Inferior parietal cortex (tissue), 1 donor: Measurements from ENCODE around the gene ZNF44.
"Not testable (repeated sequence)": the region's sequence is repeated elsewhere in the genome, so short reads cannot be mapped to it uniquely, and the experiment has no call there.

ENCODE experiments used
- DNase-seq: peaks from one replicate; pipeline ENCODE4 v3.0.0-alpha.2; 2016; ENCODE audit errors: extremely low spot score

The ZNF44 gene

DNA sequence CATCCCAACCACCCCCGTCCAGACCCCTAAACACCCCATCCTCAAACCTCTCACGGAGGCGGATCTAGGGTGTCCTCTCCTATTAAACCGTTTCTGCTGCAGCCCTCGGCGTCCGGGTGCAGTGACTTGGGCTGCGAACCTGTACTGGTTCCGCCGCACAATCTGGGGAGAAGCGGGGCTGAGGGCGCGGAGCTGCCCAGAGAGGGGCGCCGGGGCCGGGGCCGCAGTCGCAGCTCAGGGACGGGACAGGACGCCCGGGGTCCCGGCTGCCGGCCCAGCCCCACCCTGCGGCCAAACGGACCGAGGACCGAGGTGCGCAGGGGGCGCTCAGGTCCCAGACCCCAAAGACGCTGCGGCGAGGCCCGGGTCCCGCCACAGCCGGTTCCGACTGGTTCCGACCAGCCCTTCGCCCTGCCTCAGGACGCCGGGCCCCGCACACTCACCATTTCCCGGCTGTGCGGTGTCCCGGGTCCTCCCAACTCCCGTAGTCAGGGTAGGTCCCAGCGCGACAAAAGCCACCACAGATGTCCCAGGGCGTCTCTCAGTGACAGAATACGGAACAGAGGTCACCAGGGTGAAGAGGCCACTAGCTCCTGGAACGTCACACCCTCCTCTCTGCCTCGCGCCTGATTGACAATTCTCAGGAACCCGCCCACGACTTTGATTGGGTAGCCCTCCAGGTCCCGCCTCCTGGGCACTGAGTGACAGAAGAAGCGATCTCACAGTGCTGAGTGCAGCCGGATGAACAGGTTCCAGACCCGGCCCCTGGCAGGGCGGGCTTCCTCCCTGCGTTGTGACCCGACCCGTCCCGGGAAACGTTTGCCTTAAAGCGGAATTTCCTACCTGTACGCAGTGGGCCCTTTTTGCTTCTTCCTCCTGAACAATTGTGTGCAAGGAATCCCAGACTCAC lies at the start of gene ZNF44:
Gene ZNF44, minus strand, starts transcription at position 635 of the 910 bp plus-strand sequence. Its CDS starts 189 bp downstream, at position 446.
- DNase-seq = peak; percentile 97

DNA sequence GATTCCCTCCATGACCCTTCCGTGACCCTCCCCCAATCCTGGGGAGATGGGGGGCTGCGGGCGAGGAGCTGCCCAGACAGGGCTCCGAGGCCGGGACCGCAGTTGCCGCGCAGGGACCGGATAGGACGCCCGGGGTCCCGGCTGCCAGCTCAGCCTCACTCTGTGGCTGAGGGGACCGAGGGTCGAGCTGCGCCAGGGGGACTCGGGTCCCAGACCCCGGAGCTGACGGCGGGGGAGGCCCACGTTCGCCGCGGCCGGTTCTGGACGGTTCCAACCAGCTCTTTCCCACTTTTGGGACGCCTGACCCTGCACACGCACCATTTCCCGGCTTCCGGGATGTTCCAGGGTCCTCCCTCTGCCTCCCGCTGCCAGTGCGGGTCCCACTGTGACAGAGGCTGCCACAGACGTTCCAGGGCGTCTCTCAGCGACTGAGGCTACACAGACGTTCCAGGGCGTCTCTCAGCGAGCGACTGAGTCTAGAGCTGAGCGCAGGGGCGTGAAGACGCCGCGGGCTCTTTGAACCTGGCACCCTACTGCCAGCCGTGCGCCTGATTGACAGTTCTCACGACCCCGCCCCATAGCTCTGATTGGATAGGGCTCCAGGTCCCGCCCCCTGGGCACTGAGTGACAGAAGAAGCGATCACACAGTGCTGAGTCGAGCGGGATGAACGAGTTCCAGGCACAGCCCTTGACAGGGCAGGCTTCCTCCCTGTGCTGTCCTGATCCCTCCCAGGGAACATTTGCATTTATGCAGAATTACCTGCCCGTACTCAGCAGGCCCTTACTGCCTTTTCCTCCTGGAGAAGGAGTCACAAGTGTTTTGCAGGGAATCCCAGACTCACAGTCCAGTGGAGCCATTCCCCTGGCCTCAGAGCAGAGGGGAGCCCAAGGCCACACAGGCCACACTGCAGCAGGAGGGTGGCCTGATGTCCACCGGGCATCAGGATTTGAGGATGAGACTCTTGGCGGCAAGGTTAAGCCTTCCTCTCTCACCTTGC lies 38.8 kb upstream of the ZNF44 start, which contains the start of gene ZNF563:
Gene ZNF563, minus strand, starts transcription at position 472 of the 998 bp plus-strand sequence. Its CDS starts 151 bp downstream, at position 321.
- DNase-seq = peak; percentile 96

DNA sequence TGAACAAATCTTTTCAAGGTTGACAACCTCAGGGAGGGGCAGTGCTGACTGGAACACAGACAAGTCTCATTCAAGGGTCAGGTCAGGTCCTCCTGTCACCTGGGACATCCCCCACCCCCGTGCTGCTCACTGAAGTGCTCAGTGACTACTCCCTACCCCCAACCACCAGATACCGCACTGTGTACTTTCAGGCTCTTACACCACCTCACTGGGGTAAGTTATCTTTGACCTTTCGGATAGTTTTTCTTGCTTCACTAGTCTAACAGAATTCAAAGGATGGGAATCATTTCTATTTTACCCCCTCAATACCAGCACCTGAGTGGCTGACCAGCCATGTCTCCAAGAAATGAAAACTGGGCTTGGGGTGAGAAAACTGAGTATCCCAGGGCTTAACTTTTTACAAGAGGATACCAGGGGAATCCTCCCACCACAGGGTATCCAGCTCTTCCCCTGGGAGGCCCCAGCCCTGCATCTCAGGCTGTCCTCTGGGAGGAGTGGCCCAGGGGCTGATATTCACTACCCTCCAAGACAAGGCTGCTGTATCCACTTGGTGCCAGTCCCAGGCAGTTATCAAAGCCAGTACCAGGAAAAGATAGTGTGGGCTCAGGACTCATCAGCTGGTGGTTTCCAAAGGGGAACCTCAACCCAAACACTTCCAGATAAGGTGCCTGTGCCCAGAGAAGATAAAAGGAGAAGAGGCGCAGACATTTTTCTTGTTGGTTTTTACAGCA lies 36.7 kb upstream of the ZNF44 start:
- DNase-seq = no peak

DNA sequence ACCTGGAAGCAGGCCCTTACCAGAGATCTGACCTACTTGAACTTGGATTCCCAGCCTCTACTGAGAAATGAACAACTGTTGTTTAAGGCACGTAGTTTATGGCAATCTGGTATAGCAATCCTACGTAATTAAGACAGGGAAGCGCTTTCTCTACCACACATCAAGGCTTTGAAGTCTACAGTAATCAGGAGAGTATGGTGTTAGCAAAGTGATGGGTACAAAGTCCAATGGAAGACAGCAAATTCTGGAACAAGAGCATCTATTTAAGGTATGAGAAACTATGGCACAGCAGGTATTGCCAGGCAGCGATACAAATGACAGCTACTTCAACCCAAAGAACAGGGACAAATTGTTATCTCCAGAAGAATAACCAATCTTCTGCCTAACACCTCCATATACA lies 35.7 kb upstream of the ZNF44 start:
- no peak for DNase-seq

DNA sequence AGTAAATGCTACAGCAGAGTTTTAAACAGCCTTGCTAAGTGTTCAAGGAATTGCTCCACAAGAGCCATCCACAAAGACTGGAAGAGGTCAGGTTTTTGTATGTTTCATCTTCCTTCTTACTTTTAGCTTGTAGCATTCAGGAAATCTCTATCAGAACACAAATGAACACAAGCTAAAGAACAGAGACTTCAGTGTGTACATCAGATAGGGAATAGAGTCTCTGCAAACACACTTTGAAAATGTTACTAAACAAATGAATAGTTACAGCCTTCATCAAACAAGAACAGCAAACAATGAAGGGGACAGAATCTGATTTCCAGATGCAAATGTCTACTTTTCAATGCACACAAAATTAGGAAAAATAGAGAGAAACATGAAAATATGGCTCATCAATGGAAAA lies 31.0 kb upstream of the ZNF44 start:
- no peak for DNase-seq

DNA sequence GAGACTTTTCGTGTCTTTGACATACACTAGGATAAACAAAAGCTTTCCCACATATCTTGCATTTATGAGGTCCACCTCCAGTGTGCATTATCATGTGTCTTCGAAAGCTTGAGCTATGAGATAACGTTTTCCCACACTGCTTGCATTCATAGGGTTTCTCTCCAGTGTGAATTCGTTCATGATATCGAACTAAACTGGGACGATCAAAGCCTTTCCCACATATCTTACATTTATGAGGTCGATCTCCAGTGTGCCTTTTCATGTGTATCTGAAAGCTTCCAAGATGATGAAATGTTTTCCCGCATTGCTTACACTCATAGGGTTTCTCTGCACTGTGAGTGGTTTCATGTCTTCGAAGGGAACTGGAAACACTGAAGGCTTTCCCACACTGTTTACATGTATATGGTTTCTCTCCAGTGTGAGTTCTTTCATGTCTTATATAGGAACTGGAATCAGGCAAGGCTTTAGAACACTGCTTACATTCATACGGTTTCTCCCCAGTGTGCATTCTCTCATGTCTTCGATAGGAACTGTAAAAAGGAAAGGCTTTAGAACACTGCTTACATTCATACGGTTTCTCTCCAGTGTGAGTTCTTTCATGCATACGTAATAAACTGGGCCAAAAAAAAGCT lies 24.2 kb upstream of the ZNF44 start:
- DNase-seq = no peak

DNA sequence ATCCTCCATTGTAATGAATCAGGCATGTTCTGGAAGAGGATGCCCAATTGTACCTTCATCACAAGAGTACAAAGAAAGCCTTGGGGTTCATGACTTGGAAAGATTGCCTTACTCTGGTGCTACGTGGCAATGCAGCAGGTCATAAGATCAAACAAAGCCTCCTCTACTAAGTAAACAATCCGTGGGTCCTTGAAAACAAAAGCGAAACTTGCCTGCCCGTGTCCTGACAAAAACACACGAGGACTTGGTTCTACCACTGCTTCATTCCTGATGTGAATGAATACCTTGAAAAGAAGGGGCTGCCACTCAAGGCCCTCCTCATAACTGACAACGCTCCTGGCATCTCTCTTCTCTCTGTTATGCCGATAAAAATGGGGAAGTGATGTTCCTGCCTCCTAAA lies 19.9 kb upstream of the ZNF44 start:
- DNase-seq = no peak

DNA sequence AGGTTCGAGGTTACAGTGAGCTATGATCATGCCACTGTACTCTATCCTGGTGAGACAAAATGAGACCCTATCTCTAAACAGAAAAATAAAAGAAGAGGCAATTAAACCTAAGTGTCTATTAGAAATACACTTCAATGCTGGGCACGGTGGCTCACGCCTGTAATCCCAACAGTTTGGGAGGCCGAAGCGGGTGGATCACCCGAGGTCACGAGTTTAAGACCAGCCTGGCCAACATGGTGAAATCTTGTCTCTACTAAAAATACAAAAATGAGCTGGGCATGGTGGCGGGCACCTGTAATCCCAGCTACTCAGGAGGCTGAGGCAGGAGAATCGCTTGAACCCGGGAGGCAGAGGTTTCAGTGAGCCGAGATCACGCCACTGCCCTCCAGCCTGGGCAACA lies 14.2 kb upstream of the ZNF44 start:
- DNase-seq = not testable (repeated sequence)

DNA sequence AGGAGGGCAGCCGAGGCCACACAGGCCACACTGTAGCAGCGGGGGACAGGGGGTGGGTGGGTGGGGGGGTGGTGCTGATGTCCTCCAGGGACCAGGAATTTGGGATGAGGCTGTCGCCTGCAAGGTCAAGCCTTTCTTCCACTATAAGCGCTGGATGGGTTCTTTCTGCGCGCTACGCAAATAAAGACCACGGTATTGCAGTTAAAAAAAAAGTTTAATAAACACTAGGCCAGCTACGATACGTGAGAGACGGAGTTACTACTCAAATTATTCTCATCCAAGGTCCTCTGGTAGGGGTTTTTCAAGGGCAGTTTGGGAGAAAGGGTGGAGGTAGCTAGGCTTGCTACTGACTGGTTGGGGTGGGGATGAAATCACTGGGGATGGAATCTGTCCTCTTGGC lies 508 bp upstream of the ZNF44 start:
- DNase-seq = no peak

DNA sequence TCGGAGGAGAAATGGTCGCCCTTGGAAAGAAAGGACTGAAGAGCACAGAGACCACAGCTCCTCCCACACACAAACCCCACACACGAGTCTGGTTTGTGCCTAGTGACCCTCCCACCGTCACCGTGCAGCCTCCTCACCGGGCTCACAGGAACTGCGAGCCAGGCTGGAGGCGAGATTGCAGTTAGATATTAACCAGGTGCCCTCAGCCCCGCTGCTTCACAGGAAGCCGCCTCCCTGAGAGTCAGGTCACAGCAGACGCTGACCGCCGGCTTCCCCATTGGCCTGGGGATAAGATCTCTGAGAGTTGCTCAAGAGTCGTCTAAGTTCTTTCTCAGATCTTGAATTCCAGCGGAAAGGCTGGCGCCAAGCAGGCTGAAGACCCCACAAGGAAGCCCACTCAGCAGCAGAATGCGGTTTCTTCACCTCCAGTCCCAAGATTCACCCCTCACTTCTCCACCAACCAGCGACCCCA lies 870 bp downstream of the ZNF44 start:
- peak; percentile 27 for DNase-seq

DNA sequence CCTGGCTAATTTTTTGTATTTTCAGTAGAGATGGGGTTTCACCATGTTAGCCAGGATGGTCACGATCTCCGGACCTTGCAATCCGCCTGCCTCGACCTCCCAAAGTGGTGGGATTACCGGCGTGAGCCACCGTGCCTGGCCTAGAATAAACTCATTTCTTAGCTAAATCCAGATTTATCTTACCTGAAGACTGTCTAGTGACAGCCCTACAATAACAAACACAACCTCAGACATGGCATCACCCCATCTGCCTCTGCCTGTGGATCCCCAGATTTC lies 5.0 kb downstream of the ZNF44 start:
- DNase-seq = no peak

DNA sequence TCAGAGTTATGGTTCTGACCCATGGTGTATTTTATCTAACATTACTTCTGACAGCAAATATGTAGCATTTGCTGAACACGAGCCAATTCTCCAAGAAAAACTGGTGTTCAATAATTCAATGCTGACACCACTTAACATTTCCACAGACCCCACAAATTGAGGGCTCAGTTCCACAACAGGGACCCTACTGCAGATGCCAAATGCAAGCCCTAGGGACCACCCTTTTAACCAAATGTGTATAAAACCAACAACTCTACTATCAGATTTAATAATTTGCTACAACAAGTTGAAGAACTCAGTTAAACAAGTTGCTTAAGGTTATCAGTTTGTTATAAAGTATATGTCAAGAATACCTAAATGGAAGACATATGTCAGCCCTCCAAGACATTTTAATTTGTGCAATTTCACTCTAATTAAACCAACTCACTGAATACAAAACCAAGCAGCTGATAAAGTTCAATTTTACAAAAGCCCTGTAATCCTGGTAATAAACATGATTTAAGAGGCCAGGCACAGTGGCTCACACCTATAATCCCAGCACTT lies 6.7 kb downstream of the ZNF44 start:
- DNase-seq = no peak

DNA sequence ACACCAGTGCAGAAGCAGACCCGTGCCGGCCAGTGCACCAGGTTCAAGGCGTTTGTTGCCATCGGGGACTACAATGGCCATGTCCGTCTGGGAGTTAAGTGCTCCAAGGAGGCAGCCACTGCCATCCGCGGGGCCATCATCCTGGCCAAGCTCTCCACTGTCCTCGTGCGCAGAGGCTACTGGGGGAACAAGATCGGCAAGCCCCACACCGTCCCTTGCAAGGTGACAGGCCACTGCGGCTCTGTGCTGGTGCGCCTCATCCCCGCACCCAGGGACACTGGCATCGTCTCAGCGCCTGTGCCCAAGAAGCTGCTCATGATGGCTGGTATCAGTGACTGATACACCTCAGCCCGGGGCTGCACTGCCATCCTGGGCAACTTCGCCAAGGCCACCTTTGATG lies 10.1 kb downstream of the ZNF44 start:
- DNase-seq = no peak

DNA sequence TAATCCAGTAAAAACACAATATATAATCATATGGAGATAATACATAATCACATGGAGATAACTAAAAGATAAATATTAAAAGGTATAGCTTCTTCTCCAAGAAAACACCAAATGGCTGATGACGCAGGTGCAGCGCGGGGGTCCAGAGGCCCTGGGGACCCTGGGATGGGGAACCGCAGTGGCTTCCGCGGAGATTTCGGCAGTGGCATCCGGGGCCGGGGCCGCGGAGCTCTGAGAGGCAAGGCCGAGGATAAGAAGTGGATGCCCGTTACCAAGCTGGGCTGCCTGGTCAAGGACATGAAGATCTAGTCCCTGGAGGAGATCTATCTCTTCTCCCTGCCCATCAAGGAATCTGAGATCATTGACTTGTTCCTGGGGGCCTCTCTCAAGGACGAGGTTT lies 10.5 kb downstream of the ZNF44 start:
- no peak for DNase-seq

DNA sequence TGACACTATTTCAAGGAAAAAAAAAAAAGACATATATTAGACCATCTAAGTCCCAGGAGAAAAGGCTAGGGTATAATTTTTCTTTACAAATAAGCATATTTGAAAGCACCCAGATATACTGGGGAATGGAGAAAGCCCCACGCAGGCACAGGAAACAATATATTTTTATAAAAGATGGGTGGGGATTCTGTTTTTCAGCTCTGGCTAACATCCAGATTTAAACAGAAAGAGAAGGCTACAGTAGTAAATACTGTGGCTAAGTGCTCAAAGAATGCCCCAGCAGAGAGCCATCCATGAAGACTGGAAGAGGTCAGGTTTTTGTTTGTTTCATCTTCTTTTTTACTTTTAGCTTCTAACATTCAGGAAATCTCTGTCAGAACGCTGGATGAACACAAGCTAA lies 16.0 kb downstream of the ZNF44 start:
- no peak for DNase-seq

DNA sequence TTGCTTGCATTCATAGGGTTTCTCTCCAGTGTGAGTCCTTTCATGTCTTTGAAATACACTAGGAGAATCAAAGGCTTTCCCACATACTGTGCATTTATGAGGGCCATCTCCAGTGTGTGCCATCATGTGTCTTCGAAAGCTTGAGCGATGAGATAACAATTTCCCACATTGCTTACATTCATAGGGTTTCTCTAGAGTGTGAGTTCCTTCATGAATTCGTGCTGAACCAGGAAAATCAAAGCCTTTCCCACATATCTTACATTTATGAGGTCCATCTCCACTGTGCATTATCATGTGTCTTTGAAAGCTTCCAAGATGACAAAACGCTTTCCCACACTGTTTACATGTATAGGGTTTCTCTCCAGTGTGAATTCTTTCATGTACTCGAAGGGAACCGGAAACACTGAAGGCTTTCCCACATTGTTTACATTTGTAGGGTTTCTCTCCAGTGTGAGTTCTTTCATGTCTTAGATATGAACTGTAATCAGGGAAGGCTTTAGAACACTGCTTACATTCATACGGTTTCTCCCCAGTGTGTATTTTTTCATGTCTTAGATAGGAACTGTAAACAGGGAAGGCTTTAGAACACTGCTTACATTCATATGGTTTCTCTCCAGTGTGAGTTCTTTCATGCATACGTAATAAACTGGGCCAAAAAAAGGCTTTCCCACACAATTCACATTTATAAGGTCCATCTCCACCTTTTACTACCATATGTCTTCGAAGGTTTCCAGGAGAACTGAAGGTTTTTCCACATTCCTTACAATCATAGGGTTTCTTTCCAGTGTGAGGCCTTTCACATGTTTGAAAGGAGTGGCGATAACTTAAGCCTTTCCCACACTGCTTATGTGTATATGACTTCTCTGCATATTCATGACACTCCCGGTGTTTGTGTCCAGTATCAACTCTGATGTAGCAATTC lies 21.4 kb downstream of the ZNF44 start:
- no peak for DNase-seq

DNA sequence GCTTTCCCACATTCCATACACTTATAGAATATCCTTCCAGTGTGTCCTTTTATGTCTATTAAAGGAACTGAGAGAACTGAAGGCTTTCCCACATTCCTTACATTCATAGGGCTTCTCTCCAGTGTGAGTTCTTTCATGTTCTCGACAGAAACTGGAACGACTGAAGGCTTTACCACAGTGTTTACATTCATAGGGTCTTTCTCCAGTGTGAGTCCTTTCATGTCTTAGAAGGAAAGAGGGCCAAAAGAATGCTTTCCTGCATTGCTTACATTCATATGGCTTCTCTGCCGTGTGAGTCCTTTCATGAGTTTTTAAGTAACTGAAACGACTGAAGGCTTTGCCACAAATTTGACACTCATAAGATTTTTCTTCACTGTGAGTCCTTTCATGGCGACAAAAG lies 22.3 kb downstream of the ZNF44 start:
- no peak for DNase-seq

DNA sequence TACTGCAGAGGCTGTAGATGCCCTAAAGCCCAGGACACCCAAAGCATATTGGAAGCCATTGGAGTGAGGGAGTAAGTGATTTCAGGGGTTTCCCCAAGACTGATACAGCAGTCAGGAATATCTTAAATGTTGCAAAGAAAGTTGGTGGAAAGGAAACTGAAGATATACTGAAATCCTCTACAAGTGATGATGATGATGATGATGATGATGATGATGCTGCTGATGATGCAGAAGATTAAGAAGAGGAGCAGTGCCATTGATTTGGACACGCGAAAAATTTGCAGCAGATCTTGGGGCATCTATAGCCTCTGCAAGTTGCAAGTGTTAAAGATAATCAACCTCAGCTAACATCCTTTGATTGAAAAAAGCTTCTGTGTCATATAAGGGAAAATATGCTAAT lies 23.8 kb downstream of the ZNF44 start:
- DNase-seq = no peak

DNA sequence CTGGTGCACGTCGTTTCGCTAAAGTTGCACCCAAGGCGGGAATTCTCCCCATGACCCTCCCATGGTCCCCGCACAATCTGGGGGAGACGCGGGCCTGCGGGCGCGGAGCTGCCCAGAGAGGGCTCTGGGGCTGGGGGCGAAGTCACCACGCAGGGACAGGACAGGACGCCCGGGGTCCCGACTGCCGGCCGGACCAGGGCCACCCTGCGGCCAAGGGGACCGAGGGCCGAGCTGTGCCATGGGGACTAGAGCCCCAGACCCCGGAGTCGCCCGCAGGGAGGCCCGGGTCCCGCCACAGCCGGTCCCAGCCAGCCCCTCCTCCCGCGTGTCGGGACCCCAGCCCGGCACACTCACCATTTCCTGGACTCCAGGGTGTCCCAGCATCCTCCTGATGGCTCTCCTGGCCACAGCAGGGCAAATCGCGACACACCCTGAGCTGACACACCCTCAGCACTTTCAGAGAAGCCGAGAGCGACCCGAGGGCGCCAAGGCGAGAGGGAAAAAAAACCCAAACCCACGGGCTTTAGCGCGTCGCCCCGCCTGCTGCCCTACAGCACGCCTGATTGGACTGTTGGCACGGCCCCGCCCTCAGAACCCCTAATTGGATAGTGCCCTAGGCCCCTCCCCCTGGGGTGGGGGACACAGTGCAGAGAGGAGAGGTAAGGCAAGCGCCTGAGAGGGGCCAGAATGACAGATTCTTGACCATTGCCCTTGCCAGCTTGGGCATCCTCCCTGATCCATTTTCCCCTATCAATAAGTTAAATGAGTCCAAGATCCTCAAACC lies 28.6 kb downstream of the ZNF44 start:
- DNase-seq = no peak
